Testis (tissue), 3 donors: ENCODE data around the gene FABP1. TPM values are rescaled to one million over a fixed set of nuclear protein-coding genes. Genes with fewer than 3 reads are reported as not detected.

Experiments used
- DNase-seq: peaks from one replicate; pipeline ENCODE4 v3.0.0-alpha.2; 2019
- H3K27ac ChIP-seq, 2 donors: fragments of 200-600 bp; sonication (generic); one replicate each; pipeline ENCODE4 v1.5.1; 2019
- H3K27me3 ChIP-seq: fragments of 200-600 bp; sonication (generic); one replicate; pipeline ENCODE4 v1.5.1; 2019
- H3K36me3 ChIP-seq: fragments of 200-600 bp; sonication (generic); one replicate; pipeline ENCODE4 v1.5.1; 2017; ENCODE audit warnings: low read depth; ENCODE audit errors: missing control alignments
- H3K4me1 ChIP-seq: fragments of 200-600 bp; sonication (generic); one replicate; pipeline ENCODE4 v1.5.1; 2019
- H3K4me3 ChIP-seq, 2 donors: fragments of 200-600 bp; sonication (generic); one replicate each; pipeline ENCODE4 v1.5.1; 2017 to 2019
- H3K9me3 ChIP-seq: fragments of 200-600 bp; sonication (generic); one replicate; pipeline ENCODE4 v1.5.1; 2017
- CTCF ChIP-seq, 3 experiments: fragments of 450-650 bp in 2 of 3; fragments of 200-600 bp in 1 of 3; sonication (generic) in 1 of 3; IDR thresholded peaks; one replicate each; pipeline ENCODE4 v1.5.1; 2016 to 2019; ENCODE audit warnings: antibody characterized with exemption in 3 of 3, mild to moderate bottlenecking in 2 of 3, moderate library complexity in 1 of 3
- POLR2A ChIP-seq: fragments of 450-650 bp; IDR thresholded peaks from one replicate; pipeline ENCODE4 v1.6.1; 2017; ENCODE audit warnings: antibody characterized with exemption, mild to moderate bottlenecking, moderate library complexity
- WGBS, 2 donors: methylation state at CpG; one replicate each; pipeline ENCODE4 v1.1.5; 2018; 5-methylcytosine and 5-hydroxymethylcytosine counted together
- intact Hi-C: fragments of 100-400 bp; cut with DNase I; formaldehyde crosslinking; loops from one replicate; pipeline ENCODE4 v1.15.1; 2023; ENCODE audit warnings: low total_unique reads
- polyA plus RNA-seq: library from polyadenylated mRNA; stranded (reverse); fragments of 350-450 nt; fragmentation: Illumina TruSeq; extraction: RNeasy Lipid Tissue Mini Kit (QIAGEN cat#74804); gene quantifications from one replicate; pipeline ENCODE4 v1.2.3, GENCODE V29; 2014; ENCODE audit warnings: low read depth, low replicate concordance; ENCODE audit not compliant: insufficient read depth
- total RNA-seq, 2 donors: library from RNA; depleted of rRNA; stranded (reverse); fragments of >200 nt; gene quantifications; one replicate each; pipeline ENCODE4 v1.2.3, GENCODE V29; 2016

FABP1 gene
- total and polyA plus RNA-seq, 3 donors from 2014 or later: 0.99 to 4.9 TPM; not detected in 1

- no peaks in the 10 kb centered on the region for H3K4me1 ChIP-seq
- H3K27ac ChIP-seq: no peak overlapping the region
- no peaks in the 10 kb centered on the region for H3K27me3 ChIP-seq
- DNase-seq: no peak
- WGBS, 2 donors: 76 to 93% methylated on average over 4 of the region's 4 CpGs
- H3K9me3 ChIP-seq: no peaks in the 10 kb centered on the region
- H3K36me3 ChIP-seq: no peaks in the 10 kb centered on the region
- no peak overlapping the region for H3K4me3 ChIP-seq
- TF ChIP-seq CTCF (IDR thresholded peaks at IDR 0.05): no peak
- no peak for TF ChIP-seq POLR2A
- intact Hi-C loops: no loop called here
Observed at GRCh38 chr2:88121678-88122077, 6.2 kb downstream of the FABP1 start.

GRCh38 chr2:88117973-88118372, 9.9 kb downstream of the FABP1 start:
- no peaks in the 10 kb centered on the region for H3K36me3 ChIP-seq
- no peak for DNase-seq
- H3K9me3 ChIP-seq: no peaks in the 10 kb centered on the region
- no peaks in the 10 kb centered on the region for H3K4me1 ChIP-seq
- no peak overlapping the region for H3K4me3 ChIP-seq
- no peak for TF ChIP-seq POLR2A
- no peak for TF ChIP-seq CTCF (IDR thresholded peaks at IDR 0.05)
- WGBS, 2 donors: 83 to 93% methylated on average over 4 of the region's 4 CpGs
- H3K27ac ChIP-seq: no peak overlapping the region
- intact Hi-C loops: no loop called here
- no peaks in the 10 kb centered on the region for H3K27me3 ChIP-seq

GRCh38 chr2:88116669-88117432, 11.0 kb downstream of the FABP1 start:
- TF ChIP-seq CTCF (IDR thresholded peaks at IDR 0.05) (no peak), POLR2A (no peak)
- Histone ChIP-seq H3K27me3 (no peaks in the 10 kb centered on the region), H3K27ac (no peak overlapping the region), H3K36me3 (no peaks in the 10 kb centered on the region), H3K4me1 (no peaks in the 10 kb centered on the region), H3K9me3 (no peaks in the 10 kb centered on the region), H3K4me3 (no peak overlapping the region)
- no peak for DNase-seq
- 85 to 91% methylated on average over 18 of the region's 18 CpGs for WGBS, 2 donors
- intact Hi-C loops: no loop called here

GRCh38 chr2:88115825-88116518, 11.9 kb downstream of the FABP1 start:
- DNase-seq: no peak
- no peaks in the 10 kb centered on the region for H3K9me3 ChIP-seq
- H3K4me3 ChIP-seq: no peak overlapping the region
- no peaks in the 10 kb centered on the region for H3K27me3 ChIP-seq
- 80 to 92% methylated on average over 10 of the region's 10 CpGs for WGBS, 2 donors
- H3K4me1 ChIP-seq: no peaks in the 10 kb centered on the region
- no peaks in the 10 kb centered on the region for H3K36me3 ChIP-seq
- intact Hi-C loops: no loop called here
- no peak for TF ChIP-seq POLR2A
- TF ChIP-seq CTCF (IDR thresholded peaks at IDR 0.05): no peak
- H3K27ac ChIP-seq: no peak overlapping the region
